Middle frontal gyrus (tissue), 1 donor: ENCODE data around the gene DLX2.

Experiments used
- DNase-seq: peaks from one replicate; pipeline ENCODE4 v3.0.0-alpha.2; 2015; ENCODE audit warnings: low spot score; ENCODE audit errors: extremely low spot score

Gene DLX2

GRCh38 chr2:172107690-172108586, 5.2 kb upstream of the DLX2 start:
- DNase-seq = no peak

DNA sequence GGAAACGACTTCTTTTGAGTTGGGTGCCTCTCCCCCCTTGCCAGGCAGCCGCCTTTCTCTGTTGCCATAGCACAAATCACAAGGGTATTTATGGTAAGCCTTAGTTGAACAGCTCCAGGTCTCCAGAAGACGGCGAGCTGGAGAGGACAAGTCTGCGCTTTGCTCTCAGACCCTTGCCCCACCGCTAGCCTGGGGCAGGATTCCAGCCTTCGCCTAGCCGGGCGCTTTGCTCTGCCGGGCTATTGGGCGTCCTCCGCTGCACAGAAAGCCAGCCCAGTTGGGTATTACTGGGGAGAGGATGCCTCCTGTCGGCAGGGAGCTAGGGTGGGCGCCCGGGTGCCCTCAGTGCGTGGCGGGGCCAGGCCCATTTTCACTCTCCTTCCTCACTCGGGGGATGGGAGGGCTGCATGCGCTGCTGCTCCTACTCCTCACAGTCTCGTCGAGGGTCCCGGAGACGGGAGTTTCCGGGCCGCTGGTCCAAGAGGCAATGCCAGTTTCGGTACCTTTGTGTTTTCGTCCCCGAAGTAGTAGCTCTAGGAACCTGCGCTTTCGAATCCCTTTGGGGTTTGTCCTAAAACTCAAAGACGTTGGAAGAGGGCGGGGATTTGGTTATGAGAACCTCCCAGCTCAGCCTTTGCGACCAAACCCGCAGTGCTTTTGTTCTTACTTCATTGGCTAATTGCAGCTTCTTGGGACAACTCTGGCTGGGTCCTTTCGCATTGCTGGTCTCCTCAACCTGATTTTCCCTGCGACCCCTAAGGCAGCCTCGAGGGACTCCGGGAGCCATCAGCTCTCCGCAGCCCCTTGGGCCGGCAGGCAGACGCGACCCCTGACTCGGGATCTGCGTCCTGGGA, 3.6 kb upstream of the DLX2 start:
- no peak for DNase-seq

GRCh38 chr2:172105471-172106107, 2.9 kb upstream of the DLX2 start:
- DNase-seq = no peak

- DNase-seq = no peak
Observed at GRCh38 chr2:172103471-172104272, 972 bp upstream of the DLX2 start.

DNA sequence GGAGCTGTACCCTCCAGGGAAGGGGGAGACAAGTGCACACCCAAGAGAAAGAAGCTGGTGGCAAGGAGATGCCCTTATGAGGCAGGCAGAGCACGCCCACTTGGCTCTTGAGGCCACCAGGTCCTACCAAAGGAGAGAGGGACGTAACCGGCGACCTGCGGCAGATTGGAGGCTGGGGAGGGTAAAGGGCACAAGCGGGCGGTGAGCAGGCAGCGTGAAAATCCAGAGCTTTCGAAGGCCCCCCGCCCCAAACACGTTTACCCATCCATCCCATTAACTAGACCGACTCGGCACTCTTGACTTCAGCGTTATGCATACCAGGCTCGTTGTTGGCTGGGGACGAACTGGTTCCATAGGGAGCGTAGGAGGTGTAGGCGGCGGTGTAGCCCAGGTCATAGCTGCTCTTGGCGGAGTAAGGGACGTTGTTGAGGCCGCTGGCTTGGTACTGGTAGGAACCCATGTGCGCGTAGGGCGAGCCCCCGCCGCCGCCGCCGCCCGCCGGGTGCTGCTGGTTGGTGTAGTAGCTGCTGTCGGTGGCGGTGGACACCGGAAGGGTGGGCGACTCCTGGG, 794 bp downstream of the DLX2 start:
- no peak for DNase-seq

- DNase-seq = no peak
Observed at GRCh38 chr2:172100935-172101820, 1.5 kb downstream of the DLX2 start.

GRCh38 chr2:172100080-172100934, 2.4 kb downstream of the DLX2 start:
- no peak for DNase-seq

GRCh38 chr2:172099472-172100079, 3.1 kb downstream of the DLX2 start:
- DNase-seq = no peak

DNA sequence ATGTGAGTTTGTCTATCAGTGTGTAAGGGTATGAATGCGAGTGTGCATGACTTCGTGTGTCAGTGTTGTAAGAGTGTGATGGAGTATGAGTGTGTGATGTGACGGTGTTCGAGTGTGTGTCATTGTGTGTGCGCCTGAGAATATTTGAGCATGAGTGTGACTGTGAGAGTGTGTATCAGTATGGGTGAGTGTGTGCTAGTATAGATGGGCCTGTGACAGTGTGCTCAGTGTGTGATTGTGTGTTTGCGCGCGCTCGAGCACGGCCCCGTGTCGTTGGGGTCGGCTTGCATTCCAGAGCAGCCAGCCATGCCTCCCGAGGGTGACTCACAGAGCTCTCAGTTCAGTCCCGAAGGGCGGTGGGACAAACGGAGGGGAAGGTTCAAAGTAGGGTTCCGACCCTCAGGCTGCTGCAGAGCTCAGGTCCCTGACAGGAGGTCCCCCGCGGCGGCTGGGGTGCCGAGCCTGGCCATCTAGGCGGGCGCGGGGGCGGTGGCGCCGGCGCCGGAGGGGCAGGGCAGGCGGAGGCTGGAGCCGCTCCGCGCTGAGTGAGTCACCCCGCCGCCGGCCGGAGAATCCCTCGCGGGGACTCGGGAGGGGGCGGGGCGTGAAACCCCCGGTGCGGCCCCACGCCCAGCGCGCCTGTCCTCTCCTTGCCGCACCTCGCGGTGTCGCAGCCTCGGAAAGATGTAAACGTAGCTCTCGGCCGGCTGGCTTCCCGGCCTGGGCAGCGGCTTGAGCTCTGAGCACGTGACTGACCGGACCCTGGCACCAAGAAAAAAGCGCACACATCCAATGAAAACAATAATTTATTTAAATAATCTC, 3.8 kb downstream of the DLX2 start:
- no peak for DNase-seq

- DNase-seq = no peak
Observed at GRCh38 chr2:172098287-172098649, 4.4 kb downstream of the DLX2 start.

- no peak for DNase-seq
Observed at GRCh38 chr2:172097557-172098131, 5.1 kb downstream of the DLX2 start.

DNA sequence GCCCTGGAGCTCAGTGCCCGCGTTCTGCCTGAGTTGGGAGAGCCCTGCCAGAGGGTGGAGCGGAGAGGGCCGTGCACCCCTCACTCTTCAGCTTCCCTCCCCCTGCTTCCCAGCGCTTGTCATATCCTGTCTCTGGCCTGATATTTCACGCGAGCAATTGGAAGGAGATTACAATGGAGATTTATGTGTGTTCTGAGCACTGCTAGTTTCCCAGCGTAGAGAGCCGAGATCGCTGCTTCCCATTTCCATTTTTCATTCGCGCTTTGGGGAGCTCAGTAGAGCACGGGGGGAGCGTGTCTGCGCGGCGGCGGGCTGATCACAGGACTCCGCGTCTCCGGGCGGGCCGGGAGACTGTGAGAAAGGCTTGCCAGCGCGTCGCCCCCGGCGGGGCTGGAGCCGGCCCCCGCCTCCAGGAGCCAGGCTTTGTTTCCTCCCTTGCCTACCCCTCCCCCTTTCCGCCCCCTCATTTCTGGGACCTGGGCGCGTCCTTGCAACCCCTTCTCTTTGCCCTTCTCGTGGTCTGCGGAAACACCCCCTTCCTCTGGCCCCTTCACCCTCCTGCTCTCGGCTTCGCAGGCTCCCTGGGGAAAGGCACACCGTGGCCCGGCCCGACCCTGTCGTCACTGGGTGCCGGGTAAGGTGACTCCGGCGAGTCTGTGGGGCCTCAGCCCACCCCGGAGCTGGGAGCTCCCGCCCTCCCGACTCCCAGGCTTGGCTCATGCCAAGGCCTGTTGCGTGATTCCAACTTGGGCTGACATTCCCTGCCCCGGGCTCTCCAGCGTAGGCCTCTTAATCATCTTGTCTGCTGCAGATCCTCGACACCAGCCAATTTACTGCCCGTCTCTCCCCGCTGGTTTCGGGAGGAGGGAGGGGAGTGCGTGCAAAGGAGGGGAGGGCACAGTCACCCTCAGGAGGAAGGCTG, 5.8 kb downstream of the DLX2 start:
- no peak for DNase-seq

DNA sequence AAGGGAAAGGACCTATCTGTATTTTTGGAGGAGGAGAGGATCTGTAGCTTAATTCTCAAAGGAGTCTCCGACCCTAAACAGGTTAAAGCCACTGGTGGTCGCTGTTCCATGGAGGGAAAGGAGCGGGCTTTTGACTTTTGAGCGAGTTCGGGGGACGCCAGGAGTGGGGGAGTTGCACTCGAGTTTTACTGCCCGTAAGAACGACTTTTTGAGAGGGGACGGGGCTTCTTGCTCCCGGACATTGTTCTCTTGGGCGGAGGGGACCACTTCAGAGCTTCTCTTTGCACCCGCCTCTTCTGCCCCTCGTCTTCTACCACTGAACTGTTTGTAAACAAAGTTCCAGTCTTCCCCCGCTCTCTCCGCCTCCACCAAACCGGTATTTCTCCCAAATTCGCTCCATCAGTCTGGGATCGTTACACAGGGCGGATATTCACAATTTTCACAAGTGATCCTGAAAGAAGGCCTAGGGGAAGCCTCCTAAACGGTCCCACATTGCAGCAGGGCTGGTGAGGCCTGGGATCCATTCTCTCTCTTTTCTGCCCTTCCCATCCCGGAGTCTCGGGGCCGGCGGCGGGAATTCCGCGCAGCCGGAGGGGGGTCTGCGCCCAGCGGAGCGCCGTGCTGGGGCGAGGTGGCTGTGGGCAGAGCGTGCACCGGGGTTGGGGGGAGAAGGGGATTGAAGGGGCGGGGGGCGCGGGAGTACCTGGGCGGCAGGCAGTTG, 6.6 kb downstream of the DLX2 start:
- no peak for DNase-seq

GRCh38 chr2:172095146-172095904, 7.4 kb downstream of the DLX2 start:
- DNase-seq = no peak
